OCI-LY7 (cell line): Measurements from ENCODE around the gene SRPRA.

ENCODE experiments used
- CTCF ChIP-seq: fragments of 200-600 bp; sonication (generic); conservative IDR thresholded peaks from 2 replicates; pipeline ENCODE4 v1.5.1; 2014; ENCODE audit warnings: mild to moderate bottlenecking, antibody characterized with exemption, low read length, moderate library complexity, mixed read lengths
- EZH2phosphoT487 ChIP-seq: fragments of 200-600 bp; sonication (generic); IDR thresholded peaks from 2 replicates; pipeline ENCODE4 v1.6.1; 2018; ENCODE audit warnings: low read depth, borderline replicate concordance, mild to moderate bottlenecking, mixed run types, antibody characterized with exemption, low read length, moderate library complexity, mixed read lengths

DNA sequence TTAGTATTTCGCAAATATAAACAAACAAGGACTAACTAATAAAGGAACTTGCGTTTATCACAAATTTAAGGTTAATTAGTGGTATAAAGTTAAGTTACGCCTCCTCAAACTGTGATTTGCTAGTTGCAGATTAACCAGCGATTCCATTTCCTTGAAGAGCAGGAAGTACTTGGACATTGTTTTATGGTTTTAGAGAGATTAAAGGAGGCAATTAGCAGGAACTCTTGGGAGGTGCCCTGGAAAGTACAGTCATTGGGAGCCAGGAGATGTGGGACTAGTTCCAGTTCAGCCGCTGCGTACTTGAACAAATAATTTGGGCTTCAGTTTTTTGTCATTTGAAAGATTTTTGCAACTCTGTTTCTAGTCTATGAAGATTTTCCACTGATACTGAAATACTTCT lies 53.9 kb downstream of the SRPRA start:
- TF ChIP-seq CTCF (no peak), EZH2phosphoT487 (no peak)
